HG02623 (cell line): Measurements from ENCODE around the gene DPAGT1.
"Not testable (repeated sequence)": the region's sequence is repeated elsewhere in the genome, so short reads cannot be mapped to it uniquely, and the experiment has no call there.

Source experiments
- ATAC-seq: cut with Tn5 transposase; IDR thresholded peaks from one replicate; pipeline ENCODE4 v1.9.1; 2021; ENCODE audit warnings: moderate library complexity; ENCODE audit not compliant: unreplicated experiment

The DPAGT1 gene

GRCh38 chr11:119116235-119116594 is 14.6 kb upstream of the DPAGT1 start:
- ATAC-seq = no peak

- ATAC-seq = no peak
Observed at GRCh38 chr11:119115484-119116234, 14.0 kb upstream of the DPAGT1 start.

DNA sequence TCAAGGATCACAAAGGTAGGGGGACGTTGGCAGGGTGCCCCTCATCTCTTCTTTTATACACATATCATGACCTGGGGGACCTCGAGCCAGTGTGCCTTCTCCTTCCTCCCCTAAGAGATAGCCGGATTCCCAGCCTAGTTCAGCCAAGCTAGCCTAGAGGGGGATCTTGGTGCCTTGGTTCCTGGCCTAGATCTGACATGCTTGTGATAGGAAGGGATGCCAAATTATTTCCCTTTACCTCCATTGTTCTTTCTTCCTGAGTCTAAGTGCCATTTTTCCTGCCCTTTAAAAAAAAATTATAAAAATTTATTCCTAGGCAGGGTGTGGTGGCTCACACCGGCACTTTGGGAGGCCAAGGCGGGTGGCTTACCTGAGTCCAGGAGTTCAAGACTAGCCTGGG is 12.7 kb upstream of the DPAGT1 start:
- ATAC-seq = no peak

DNA sequence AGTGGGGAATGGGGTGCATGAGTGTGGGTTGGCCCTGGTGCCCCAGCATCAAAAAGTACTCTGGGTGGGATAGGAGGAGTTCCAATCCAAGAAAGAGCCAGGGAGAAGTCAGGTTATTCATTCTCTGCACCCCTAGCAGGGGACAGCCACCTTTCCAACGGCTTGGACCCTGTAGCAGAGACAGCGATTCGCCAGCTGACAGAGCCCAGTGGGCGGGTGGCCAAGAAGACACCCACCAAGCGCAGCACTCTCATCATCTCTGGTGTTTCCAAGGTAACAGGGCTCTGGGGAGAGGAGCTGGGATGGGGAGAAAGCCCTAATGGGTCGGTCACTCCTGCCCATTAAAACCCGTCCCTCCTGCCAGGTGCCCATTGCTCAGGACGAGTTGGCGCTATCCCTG is 12.1 kb upstream of the DPAGT1 start:
- ATAC-seq = no peak

DNA sequence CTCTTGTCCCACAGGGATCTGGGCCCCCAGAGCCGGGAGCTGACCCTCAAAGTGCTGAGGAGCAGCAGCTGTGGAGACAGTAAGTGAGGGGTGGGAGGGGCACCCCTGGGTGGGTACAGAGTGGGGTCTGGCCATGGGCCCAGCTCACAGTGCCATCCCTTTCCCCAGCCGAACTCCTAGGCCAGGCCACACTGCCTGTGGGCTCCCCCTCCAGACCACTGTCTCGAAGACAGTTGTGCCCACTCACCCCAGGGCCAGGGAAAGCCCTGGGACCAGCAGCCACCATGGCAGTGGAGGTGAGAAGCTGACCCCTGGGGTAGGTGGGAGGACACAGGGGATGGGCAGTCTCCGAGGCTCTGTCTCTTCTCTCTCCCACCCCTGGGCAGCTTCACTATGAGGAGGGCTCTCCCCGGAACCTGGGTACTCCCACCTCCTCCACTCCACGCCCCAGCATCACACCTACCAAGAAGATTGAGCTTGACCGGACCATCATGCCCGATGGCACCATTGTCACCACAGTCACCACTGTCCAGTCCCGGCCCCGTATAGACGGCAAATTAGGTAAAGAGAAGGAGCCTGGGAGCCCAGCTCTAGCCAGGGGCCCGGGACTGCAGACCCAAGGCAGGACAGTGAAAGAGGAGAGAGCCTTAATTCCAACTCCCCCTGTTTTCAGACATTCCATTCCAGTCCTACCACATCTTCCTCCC is 10.8 kb upstream of the DPAGT1 start:
- ATAC-seq = no peak

DNA sequence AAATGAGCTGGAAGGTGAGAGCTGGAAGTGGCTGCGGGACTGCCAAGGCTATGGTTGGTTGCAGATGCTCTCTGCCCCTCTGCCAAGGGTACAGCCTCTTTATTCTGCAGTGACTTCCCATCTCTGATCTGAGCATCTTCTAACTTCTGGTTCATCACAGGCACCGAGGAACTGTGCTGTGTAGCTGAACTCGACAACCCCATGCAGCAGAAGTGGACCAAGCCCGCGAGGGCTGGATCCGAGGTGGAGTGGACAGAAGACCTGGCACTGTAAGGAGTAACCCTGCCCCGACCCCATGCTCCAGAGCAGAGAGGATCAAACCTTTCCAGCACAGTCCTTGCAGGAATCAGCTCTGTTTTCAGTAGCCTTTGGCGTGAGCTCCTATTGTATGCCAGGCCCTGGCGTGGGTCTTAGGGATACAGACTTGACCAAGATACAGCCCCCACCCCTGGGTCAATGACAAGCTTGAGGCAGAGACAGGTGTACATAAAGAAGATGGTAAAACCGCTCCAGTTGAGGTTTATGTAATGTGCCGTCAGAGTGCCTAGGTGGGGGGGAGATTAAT is 9.8 kb upstream of the DPAGT1 start:
- ATAC-seq = no peak

GRCh38 chr11:119110439-119110838 is 8.8 kb upstream of the DPAGT1 start:
- no peak for ATAC-seq

GRCh38 chr11:119109843-119110242 is 8.2 kb upstream of the DPAGT1 start:
- no peak for ATAC-seq

GRCh38 chr11:119108857-119109221 is 7.2 kb upstream of the DPAGT1 start:
- ATAC-seq = no peak

DNA sequence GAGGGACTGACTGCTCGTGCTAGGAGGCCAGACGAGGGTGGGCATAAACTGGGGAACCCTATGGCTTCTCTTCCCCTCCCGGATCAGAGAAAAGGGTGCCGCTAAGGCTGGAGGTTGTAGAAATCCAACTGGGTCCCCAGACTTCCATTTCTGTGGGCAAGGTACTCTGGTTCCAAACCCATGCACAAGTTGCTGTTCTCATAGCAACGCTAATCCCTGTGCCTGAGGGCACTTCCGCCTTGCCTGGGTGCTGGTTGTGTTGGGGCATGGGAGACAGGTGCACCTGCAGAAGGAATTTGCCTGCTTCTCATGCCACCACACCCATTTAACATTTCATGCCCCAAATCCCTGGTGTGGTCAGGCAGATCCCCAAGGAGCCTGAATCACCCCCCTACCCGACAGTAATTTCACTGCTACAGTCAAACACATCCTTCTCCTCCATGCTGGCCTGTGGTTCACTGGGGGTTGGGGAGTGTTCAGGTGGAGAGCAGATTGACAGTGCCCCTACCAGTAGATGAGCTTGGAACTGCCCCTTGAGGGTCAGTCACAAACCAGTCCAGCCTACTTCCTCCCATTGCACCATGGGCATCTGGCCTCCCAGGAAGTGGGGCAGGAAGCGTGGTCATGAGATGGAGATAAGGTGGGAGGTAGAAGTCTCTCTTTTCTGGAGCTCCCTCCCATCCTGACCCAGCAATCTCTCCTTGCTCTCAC is 6.6 kb upstream of the DPAGT1 start:
- no peak for ATAC-seq

- ATAC-seq = peak; percentile 12
Observed at GRCh38 chr11:119107538-119108145, 6.0 kb upstream of the DPAGT1 start.

- ATAC-seq = peak; percentile 62
Observed at GRCh38 chr11:119106564-119107537, 5.2 kb upstream of the DPAGT1 start, which contains the start of gene C2CD2L. Gene C2CD2L, plus strand, starts transcription at chr11:119107344. Its CDS starts 398 bp downstream, at chr11:119107742.

DNA sequence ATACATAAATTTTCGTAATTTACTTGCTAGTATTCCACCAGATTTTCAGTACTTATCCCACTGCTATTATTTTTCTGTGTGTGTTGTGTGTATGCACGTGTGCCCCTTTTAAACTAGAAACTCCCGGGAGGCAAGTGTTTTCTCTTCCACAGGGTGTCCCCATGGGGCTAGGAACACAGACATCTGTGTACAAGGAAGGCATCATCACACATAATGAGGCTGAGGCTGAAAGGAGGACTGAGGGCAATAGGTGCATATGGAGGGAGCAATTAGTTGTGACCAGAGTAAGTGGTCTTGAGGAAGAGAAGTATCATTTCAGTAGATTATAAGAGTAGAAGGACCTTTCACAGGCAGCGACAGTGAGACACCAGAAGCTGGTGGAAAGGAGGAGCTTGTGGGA is 2.1 kb upstream of the DPAGT1 start:
- ATAC-seq = no peak

DNA sequence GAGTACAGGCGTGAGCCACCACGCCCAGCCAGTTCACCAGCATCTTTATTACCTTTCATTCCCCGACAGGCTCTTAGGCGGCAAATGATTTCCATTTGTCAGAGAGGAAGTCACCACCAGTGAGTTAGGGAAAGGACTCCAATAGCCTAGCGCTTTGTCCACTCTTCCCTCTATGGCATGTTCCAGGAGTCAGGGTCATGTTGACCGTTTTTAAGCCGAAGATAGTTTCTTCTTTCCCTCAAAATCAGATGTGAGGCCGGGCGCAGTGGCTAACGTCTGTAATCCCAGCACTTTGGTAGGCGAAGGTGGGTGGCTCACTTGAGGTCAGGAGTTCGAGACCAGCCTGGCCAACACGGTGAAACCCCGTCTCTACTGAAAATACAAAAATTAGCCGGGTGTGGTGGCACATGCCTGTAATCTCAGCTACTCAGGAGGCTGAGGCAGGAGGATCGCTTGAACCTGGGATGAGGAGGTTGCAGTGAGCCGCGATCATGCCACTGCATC is 1.6 kb upstream of the DPAGT1 start:
- not testable (repeated sequence) for ATAC-seq

DNA sequence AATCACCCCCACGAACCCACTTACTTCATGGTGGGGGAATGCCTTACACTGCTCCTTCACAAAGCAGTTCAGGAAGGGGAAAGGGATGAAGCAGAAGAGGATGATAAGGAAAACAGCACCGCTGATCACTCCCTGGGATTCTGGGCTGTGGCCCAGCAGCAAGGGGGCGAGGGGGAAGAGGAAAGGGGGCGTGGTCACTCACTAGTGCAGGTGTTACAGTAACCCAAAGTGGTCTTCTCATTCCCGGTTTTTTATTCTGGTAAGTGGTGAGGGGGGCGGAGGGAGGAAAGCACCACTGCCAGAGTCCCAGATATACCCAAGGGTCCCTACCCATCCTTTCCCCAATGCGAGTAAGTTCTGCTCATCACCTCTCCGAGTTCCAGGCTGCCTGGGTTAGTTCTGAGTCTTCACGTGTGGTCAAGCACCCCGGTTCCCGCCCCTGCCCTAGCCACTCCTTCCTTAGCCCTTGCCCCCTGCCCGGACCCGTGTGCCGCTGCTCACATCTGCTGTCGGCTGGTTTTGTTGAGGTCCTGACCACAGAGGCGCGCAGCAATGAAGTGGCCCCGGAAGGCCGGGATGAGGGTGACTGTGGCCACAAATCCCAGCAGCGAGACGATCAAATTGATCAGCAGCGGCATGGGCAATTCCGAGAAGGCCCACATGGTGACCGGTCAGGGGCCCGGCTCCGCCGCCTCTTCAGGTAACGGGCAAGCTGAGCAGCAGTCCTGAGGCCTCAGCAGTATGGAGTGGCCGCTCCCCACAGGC is 477 bp downstream of the DPAGT1 start:
- ATAC-seq = peak; percentile 11

DNA sequence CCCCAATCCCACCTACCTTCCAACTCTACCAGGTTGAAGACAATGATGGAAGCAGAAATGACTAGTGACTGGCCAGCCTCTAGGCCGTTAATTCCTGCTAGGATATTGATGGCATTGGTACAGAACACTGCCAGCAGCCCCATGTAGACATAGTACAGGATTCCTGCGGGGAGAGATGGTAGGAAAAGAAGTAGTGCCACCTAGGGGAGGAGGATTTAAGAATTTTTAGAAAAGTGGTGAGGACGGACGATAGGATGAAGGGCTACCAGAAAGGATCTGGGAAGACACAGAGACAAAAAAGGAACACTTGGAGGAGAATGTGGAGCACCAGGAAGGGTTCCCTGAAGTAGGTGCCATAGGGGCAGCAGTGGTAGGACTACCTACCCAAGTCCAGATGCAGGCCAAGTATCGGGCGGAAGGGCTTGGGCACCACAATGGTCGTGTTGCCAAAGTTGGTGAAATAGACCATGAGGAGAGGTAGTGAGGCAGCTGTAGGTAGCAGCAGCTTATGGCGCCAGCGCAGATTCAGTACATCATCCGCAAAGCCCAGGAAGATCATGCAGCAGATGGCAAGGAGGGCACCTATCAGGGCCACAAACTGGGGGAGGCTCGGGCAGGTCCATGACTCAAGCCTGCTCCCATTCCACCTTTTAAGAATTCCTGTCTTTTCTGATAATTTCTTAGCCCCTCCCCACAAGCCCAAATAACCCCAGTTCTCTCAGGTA is 1.2 kb downstream of the DPAGT1 start:
- ATAC-seq = no peak

DNA sequence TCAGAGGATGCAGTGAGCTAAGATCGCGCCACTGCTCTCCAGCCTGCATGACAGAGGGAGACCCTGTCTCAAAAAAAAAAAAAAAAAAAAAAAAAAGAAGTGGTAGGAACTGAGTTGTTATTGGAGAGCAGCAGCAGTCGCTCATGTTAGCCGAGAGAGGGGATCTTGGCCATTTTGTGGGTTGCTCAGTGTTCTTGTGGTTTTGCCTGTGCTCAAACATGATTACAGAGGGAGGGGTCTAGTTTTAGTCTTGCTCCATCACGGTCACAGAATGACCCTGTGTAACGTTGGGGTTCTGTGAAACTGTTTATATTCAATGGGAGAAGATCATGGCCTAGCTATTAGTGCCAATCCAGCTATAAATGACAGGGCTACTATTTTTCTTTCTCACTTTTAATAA is 1.9 kb downstream of the DPAGT1 start:
- ATAC-seq = no peak

DNA sequence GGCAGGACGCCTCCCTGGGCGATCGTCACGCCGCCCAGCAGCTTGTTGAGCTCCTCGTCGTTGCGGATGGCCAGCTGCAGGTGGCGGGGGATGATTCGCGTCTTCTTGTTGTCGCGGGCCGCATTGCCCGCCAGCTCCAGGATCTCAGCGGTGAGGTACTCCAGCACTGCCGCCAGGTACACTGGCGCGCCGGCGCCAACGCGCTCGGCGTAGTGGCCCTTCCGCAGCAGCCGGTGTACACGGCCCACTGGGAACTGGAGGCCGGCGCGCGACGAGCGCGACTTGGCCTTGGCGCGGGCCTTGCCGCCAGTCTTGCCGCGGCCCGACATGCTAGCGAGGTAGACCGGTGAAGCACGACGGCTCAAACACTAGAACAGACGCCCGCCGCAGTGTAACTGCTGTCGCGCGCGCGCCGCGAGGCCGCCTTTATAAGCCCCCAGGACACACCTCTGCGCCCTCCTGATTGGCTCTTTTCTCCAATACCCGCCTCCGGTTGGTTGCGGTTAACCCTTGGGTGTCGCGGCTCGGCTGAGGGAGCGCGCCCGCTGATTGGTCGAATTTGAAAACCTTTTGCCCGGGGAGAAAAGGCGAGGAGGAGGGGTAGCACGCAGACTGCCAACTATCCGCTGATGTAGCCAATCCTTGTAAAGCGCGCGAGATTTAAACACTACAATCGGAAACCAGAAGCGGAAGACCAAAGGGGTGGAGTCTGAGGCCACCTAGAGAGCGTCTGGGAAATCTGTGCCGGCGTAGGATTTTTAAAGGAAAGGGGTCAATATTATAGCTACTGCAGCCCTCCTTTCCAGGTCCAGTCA is 6.4 kb downstream of the DPAGT1 start:
- peak; percentile 77 for ATAC-seq
